ENCODE measurements around the gene SNX9. TPM values are rescaled to one million over a fixed set of nuclear protein-coding genes. Genes with fewer than 3 reads are reported as not detected.

Gene SNX9
- total and polyA plus RNA-seq, 10 of the 15 experiments (the other 5 are each of a cell fraction or from before 2014, with no cell fraction given): 0.03 to 2.0 (median 0.37) TPM

GRCh38 chr6:157994125-157994795 is 171.2 kb downstream of the SNX9 start (continued):
- TF ChIP-seq POLR2AphosphoS5 (IDR thresholded peaks at IDR 0.05; ENCODE audit: low read length) (no peak), RAD21 (IDR thresholded peaks at IDR 0.05; ENCODE audit: insufficient read depth, low read depth, low read length) (no peak)

Small RNA genes within 50 kb of the gene (small RNA-seq; reads per million reads assigned to genes)
- gene HSPE1P26 (not detected), gene RNU6-786P (not detected)

Other genes with a start within 250 kb of the SNX9 start
- 0.60 and 1.4 TPM in 2 replicates for gene SYNJ2, start 158.6 kb downstream of the SNX9 start, total RNA-seq (2014; rRNA removed)
- 0.41 and 0.54 TPM in 2 replicates for gene SYNJ2, start 158.6 kb downstream of the SNX9 start, total RNA-seq (2014; rRNA removed; fragmentation: Illumina TruSeq; extraction: Trizol)
- 0.51 and 0.87 TPM in 2 replicates for gene SYNJ2, start 158.6 kb downstream of the SNX9 start, total RNA-seq (2021)
- gene SYNJ2, start 158.6 kb downstream of the SNX9 start, polyA plus RNA-seq (2011; rRNA removed): 1.3 and 1.8 TPM in 2 replicates
- gene SYNJ2, start 158.6 kb downstream of the SNX9 start, polyA plus RNA-seq (2014; fragmentation: Illumina TruSeq; extraction: Trizol): 0.66 and 0.95 TPM in 2 replicates
- under 1 TPM; 0.11 to 0.60 TPM for gene SYNJ2, start 158.6 kb downstream of the SNX9 start, polyA plus RNA-seq (2014; fragmentation: Nextera tagmentation; extraction: Ambion mirVana)
- gene SYNJ2, start 158.6 kb downstream of the SNX9 start, polyA plus RNA-seq (2014; rRNA removed): 0.32 and 0.79 TPM in 2 replicates
- under 1 TPM; 0.43 to 0.53 TPM for gene SYNJ2, start 158.6 kb downstream of the SNX9 start, polyA plus RNA-seq (2016; fragmentation: Nextera tagmentation; extraction: Ambion mirVana)